Measurements from ENCODE around the gene CRX.
"Not testable (repeated sequence)": the region's sequence is repeated elsewhere in the genome, so short reads cannot be mapped to it uniquely, and the experiment has no call there.

The CRX gene

GRCh38 chr19:47803148-47803547 is 18.6 kb upstream of the CRX start:
- not testable (repeated sequence) for DNase-seq (ENCODE audit: low spot score); FAIRE-seq

- FAIRE-seq; DNase-seq (ENCODE audit: low spot score): not testable (repeated sequence)
These were observed 18.1 kb upstream of the CRX start for GRCh38 chr19:47803671-47804070.

- FAIRE-seq; DNase-seq (ENCODE audit: low spot score): not testable (repeated sequence)
These were observed 17.3 kb upstream of the CRX start, which contains the start of gene TPRX1 for GRCh38 chr19:47804451-47804850. Gene TPRX1, minus strand, starts transcription at chr19:47804551. Its CDS starts 12 bp downstream, at chr19:47804539.

- no peak for DNase-seq (ENCODE audit: low spot score)
- no peak for FAIRE-seq
These were observed 16.4 kb upstream of the CRX start for GRCh38 chr19:47805313-47805712.

- no peak for DNase-seq (ENCODE audit: low spot score)
- no peak for FAIRE-seq
These were observed 15.3 kb upstream of the CRX start for GRCh38 chr19:47806435-47806834.

- DNase-seq (ENCODE audit: low spot score): peak; percentile 19
- no peak for FAIRE-seq
These were observed 8.3 kb upstream of the CRX start for GRCh38 chr19:47813304-47813994.

- DNase-seq (ENCODE audit: low spot score): no peak
- no peak for FAIRE-seq
These were observed 7.8 kb upstream of the CRX start for GRCh38 chr19:47813995-47814328.

- DNase-seq (ENCODE audit: low spot score); FAIRE-seq: not testable (repeated sequence)
These were observed 5.5 kb upstream of the CRX start for GRCh38 chr19:47816270-47816669.

GRCh38 chr19:47818221-47818620 is 3.5 kb upstream of the CRX start:
- FAIRE-seq; DNase-seq (ENCODE audit: low spot score): not testable (repeated sequence)

- FAIRE-seq: no peak
- no peak for DNase-seq (ENCODE audit: low spot score)
These were observed 1.9 kb upstream of the CRX start for GRCh38 chr19:47819858-47820257.

- FAIRE-seq (no peak), DNase-seq (ENCODE audit: low spot score) (no peak)
These were observed 1.3 kb upstream of the CRX start for GRCh38 chr19:47820410-47820809.

- DNase-seq (ENCODE audit: low spot score) (no peak), FAIRE-seq (no peak)
These were observed 2.7 kb downstream of the CRX start for GRCh38 chr19:47824396-47824795.

- DNase-seq (ENCODE audit: low spot score): no peak
- FAIRE-seq: no peak
These were observed 5.1 kb downstream of the CRX start for GRCh38 chr19:47826800-47827199.

GRCh38 chr19:47832723-47833122 is 11.0 kb downstream of the CRX start:
- DNase-seq (ENCODE audit: low spot score): no peak
- FAIRE-seq: no peak

- no peak for DNase-seq (ENCODE audit: low spot score)
- FAIRE-seq: no peak
These were observed 14.3 kb downstream of the CRX start for GRCh38 chr19:47836038-47836437.

- DNase-seq (ENCODE audit: low spot score) (no peak), FAIRE-seq (no peak)
These were observed 17.7 kb downstream of the CRX start for GRCh38 chr19:47839411-47839810.

GRCh38 chr19:47839913-47840312 is 18.2 kb downstream of the CRX start:
- no peak for FAIRE-seq
- DNase-seq (ENCODE audit: low spot score): no peak

GRCh38 chr19:47842941-47843340 is 21.2 kb downstream of the CRX start:
- no peak for FAIRE-seq
- no peak for DNase-seq (ENCODE audit: low spot score)

- FAIRE-seq (no peak), DNase-seq (ENCODE audit: low spot score) (no peak)
These were observed 26.7 kb downstream of the CRX start for GRCh38 chr19:47848425-47848822.

GRCh38 chr19:47848823-47849473 is 27.2 kb downstream of the CRX start:
- FAIRE-seq: no peak
- DNase-seq (ENCODE audit: low spot score): no peak

- no peak for FAIRE-seq
- DNase-seq (ENCODE audit: low spot score): no peak
These were observed 31.3 kb downstream of the CRX start for GRCh38 chr19:47853003-47853402.

GRCh38 chr19:47854459-47854858 is 32.7 kb downstream of the CRX start:
- FAIRE-seq (no peak), DNase-seq (ENCODE audit: low spot score) (no peak)

GRCh38 chr19:47858231-47858630 is 36.5 kb downstream of the CRX start:
- DNase-seq (ENCODE audit: low spot score); FAIRE-seq: not testable (repeated sequence)
